ENCODE results near the gene METTL17.

METTL17 gene

GRCh38 chr14:21041676-21042433 lies 52.1 kb downstream of the METTL17 start, which contains the start of gene RNASE7:
Gene RNASE7, plus strand, starts transcription at chr14:21042362. Its CDS starts 631 bp downstream, at chr14:21042993.
- Histone ChIP-seq H3K4me3 (ENCODE audit: low read depth, low read length) (no peak within 1 kb of the TSS), H3K27ac (no peak within 1 kb of the TSS), H3K27me3 (ENCODE audit: insufficient read depth, low read depth, severe bottlenecking) (no peaks in the 10 kb centered on the region), H3K9me3 (ENCODE audit: severe bottlenecking) (no peaks in the 10 kb centered on the region), H3K36me3 (no peaks in the 10 kb centered on the region)
- TF ChIP-seq CTCF (IDR thresholded peaks at IDR 0.05; ENCODE audit: low read depth, low read length), result no peak
- no peak for DNase-seq

GRCh38 chr14:21042918-21043317 lies 53.1 kb downstream of the METTL17 start:
- no peak for DNase-seq
- no peak for TF ChIP-seq CTCF (IDR thresholded peaks at IDR 0.05; ENCODE audit: low read depth, low read length)
- H3K4me3 ChIP-seq (ENCODE audit: low read depth, low read length), result no peak overlapping the region
- H3K27me3 ChIP-seq (ENCODE audit: insufficient read depth, low read depth, severe bottlenecking), result no peaks in the 10 kb centered on the region
- no peaks in the 10 kb centered on the region for H3K36me3 ChIP-seq
- no peak overlapping the region for H3K27ac ChIP-seq
- H3K9me3 ChIP-seq (ENCODE audit: severe bottlenecking), result no peaks in the 10 kb centered on the region

GRCh38 chr14:21043387-21043973 lies 53.7 kb downstream of the METTL17 start:
- no peaks in the 10 kb centered on the region for H3K9me3 ChIP-seq (ENCODE audit: severe bottlenecking)
- DNase-seq, result no peak
- no peaks in the 10 kb centered on the region for H3K36me3 ChIP-seq
- no peak overlapping the region for H3K4me3 ChIP-seq (ENCODE audit: low read depth, low read length)
- H3K27ac ChIP-seq, result no peak overlapping the region
- H3K27me3 ChIP-seq (ENCODE audit: insufficient read depth, low read depth, severe bottlenecking), result no peaks in the 10 kb centered on the region
- no peak for TF ChIP-seq CTCF (IDR thresholded peaks at IDR 0.05; ENCODE audit: low read depth, low read length)

GRCh38 chr14:21043974-21044618 lies 54.3 kb downstream of the METTL17 start:
- Histone ChIP-seq H3K27ac (no peak overlapping the region), H3K27me3 (ENCODE audit: insufficient read depth, low read depth, severe bottlenecking) (no peaks in the 10 kb centered on the region), H3K36me3 (no peaks in the 10 kb centered on the region), H3K4me3 (ENCODE audit: low read depth, low read length) (no peak overlapping the region), H3K9me3 (ENCODE audit: severe bottlenecking) (no peaks in the 10 kb centered on the region)
- DNase-seq, result peak; percentile 56
- TF ChIP-seq CTCF (IDR thresholded peaks at IDR 0.05; ENCODE audit: low read depth, low read length), result no peak
